Globus pallidus (tissue), 1 donor: ENCODE measurements around the gene ZHX3.

ENCODE experiments used
- DNase-seq: peaks from one replicate; pipeline ENCODE4 v3.0.0-alpha.2; 2015; ENCODE audit warnings: low spot score

Gene ZHX3

GRCh38 chr20:41187668-41188067 lies 129.9 kb downstream of the ZHX3 start:
- DNase-seq = no peak

GRCh38 chr20:41185013-41185757 lies 132.3 kb downstream of the ZHX3 start:
- peak; percentile 84 for DNase-seq

GRCh38 chr20:41183831-41184230 lies 133.7 kb downstream of the ZHX3 start:
- DNase-seq = no peak

DNA sequence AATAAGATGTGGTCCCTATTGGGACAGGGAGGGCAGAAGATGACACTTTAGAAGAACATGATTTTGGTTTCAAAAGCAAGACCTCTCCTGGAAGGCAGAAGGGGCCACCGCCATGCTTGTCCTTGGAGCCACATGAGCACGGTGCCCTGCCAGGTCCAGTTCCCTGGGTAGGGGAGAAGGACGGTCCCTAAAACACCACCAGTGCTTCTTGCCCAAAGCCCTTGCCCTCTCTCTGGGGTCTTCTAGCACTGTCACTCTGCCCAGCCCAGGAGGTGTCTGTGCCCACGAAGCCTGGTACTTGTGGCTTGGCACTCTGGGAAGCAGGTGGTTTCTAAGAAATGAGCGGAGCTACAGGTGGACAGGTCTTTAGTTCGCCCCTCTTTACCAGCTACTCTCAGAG lies 134.1 kb downstream of the ZHX3 start:
- DNase-seq = no peak

DNA sequence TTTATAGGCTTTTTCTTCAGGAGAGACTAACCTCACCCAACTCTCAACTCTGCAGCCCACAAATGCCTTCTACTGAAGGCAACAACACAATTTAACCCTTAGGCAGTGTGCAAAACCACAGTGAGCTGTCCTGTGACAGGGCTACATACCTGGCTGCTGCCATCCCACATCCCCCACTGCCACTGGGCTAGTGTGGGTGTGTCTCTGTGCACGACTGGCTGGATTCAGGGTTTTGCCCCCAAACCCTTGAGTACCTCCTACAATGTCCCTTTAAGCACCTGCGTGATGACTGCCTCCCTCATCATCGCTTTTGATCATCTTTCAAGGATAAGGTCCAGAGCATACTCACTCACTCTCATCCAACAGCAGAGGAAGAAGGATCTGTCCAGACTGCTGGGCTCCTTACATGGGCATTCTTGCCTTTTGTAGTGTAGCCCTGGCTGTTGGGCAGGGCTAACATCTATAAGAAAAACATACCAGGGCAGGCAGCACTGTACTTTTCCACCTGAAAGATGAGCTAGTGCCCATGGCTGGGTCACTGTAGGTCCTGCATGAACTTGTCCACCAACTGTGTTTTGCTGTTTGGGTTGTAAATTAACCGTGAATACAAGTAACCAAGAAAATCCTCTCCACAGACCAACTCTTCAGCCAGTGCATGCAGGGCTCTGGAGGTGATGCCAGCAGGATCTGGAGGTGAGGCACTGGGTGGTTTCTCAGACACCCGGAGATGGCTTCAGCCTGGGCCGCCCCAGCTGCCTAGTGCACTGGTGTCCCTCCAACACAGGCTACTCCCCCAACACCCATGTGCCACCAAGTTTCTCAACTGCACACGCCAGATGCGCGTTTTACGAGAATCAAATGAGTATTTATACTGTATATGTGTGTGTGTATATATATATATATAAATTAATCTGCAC lies 135.0 kb downstream of the ZHX3 start:
- no peak for DNase-seq

- DNase-seq = no peak
Observed at GRCh38 chr20:41181567-41181966, 136.0 kb downstream of the ZHX3 start.

GRCh38 chr20:41180599-41181333 lies 136.8 kb downstream of the ZHX3 start:
- DNase-seq = no peak

DNA sequence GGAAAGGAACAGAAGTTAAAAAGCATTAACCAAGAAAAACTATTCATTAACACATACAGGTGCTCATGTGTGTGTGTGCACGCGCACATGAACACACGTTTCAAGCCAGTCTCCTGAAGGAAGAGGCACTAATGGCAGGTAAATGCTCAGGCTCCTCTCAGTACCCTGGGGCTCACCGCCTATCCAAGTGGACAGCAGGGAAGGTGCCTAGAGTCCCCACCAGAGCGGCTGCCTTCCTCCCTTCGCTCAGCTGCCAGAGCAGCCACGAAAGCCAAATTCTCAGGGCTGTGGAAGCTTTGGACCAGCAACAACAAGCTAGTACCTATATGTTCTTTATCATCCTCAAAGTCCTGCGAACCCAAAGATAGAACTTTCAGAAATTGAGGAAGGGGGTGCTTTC lies 137.6 kb downstream of the ZHX3 start:
- no peak for DNase-seq

DNA sequence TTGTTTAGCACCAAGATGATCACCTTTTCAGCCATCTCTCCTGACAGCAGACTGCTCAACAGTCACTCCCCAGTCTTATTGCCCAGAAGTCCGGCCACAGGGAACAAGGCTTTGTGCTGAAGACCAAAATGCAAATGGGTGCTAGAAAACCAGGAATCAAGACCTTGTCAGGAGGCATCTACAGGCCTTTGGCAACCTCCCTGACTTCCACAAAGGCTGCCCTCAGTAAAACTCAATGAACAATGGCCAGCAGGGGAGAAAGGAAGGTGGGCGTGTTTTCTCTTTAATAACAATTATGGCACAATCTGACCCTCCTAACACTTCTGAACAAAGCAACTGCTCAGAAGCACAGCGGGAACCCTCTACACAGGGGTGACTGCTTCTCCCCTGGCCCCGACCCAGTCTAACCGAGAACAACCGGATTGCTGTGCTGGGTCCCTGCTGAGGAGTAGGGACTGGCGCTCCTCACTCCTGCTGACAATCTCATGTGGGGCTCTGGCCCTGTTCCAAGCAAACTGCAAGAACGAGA lies 138.6 kb downstream of the ZHX3 start:
- DNase-seq = peak; percentile 82

DNA sequence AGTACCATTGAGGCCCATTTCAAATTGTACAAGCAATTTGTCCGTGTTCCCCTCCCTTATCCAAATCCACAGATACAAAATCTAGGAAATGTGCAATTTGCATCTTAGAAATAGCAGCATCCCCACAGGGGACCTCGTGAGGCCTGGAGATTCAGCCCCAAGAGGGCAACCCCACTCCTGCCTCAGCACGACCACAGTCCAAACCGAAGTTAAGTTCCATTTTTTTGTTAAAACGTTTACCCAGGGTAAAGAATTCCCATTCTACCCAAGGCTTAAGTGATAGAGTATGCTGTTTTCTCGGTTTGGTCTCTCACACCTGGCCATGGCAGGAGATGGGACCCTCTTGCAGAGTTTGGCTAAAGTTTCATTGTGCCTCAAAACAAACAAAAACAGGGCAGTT lies 139.0 kb downstream of the ZHX3 start:
- DNase-seq = no peak

GRCh38 chr20:41177636-41178035 lies 139.9 kb downstream of the ZHX3 start:
- DNase-seq = peak; percentile 66

- DNase-seq = no peak
Observed at GRCh38 chr20:41176711-41177552, 140.6 kb downstream of the ZHX3 start.

DNA sequence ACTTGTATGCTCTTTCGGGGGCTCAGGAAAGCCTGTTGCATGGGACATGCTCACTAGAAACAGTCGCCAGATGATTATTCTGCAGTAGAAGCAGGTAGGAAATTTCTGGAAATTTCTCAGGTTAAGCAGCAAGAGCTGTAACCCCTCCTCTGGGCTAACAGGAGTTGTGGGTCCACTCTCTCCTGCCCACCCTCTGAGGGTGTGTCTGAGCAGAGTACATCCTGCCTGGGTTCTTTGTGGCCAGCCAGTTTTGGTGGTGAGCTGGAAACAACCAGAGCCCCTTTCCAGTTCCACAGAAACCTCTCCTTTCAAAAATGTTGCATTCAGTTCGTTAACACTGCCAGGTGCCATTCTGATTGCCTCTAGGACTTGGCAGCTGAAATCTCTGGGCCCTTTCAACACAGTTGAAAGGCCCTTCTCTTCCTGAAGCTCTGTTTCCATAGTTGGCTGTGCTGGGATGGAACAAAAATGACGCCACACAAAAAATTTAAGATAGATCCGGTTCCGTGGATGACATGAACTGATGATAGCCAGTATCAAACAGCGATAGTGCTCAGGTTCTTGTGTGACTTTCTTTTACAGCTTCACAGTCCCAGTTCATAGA lies 141.7 kb downstream of the ZHX3 start:
- peak; percentile 51 for DNase-seq

DNA sequence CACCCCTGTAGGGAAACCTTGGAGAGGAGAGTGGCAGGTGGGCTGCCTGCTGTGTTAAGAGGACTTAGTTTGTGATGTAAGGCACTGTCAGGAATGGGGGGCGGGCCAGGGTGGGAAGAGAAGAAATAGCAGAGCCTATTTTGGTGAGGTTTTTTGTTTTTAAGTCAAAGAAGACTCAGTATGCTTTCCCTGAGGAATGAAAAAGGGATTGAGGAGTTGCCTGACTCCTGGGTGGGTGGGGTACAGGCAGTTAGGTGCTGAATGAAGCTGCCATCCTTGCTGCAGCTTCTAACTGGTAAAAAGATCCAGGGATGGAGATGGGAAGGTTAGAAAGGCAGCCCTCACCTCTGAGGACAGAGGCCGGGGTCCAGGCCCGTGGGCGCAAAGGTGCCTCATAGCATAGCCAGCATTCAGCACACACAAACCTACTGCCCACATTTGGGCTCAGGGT lies 142.3 kb downstream of the ZHX3 start:
- no peak for DNase-seq

DNA sequence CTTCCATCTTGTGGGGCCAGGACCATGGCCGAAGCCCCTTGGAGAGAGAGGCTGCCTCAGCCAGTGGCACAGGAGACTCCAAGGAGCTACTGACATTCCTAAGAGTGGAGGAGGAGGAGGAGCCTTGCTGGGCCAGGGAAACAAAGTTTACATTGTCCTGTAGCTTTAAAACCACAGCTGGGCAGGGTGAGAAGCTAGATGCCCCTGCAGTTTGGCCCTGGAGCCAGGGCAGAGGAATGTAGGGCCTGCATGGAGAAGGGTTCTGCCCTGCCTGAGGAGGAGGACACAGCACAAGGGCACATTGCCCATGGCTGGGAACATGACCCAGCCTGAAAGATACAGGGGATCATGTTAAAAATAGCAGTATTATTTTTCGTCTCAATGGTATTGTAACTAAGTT lies 142.7 kb downstream of the ZHX3 start:
- no peak for DNase-seq

GRCh38 chr20:41174373-41174772 lies 143.2 kb downstream of the ZHX3 start:
- DNase-seq = no peak

DNA sequence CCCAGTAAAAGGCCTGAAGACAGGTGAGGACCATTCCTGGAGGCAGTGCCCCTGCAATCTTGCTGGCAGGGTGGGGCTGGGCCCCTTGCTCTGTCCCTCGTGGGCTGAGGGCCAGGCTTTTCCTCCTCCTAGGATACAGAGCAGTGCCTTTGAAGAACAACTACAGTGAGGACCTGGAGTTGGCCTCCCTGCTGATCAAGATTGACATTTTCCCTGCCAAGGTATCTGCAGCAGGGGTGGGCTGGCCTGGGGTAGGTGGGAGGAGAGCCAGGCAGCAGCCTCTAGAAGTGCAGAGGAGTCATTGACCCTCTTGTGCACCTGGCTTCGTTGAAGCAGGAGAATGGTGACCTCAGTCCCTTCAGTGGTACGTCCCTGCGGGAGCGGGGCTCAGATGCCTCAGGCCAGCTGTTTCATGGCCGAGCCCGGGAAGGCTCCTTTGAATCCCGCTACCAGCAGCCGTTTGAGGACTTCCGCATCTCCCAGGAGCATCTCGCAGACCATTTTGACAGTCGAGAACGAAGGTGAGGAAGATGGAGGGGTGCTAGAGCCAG lies 143.7 kb downstream of the ZHX3 start:
- no peak for DNase-seq

- DNase-seq = peak; percentile 86
Observed at GRCh38 chr20:41173161-41173721, 144.3 kb downstream of the ZHX3 start.

DNA sequence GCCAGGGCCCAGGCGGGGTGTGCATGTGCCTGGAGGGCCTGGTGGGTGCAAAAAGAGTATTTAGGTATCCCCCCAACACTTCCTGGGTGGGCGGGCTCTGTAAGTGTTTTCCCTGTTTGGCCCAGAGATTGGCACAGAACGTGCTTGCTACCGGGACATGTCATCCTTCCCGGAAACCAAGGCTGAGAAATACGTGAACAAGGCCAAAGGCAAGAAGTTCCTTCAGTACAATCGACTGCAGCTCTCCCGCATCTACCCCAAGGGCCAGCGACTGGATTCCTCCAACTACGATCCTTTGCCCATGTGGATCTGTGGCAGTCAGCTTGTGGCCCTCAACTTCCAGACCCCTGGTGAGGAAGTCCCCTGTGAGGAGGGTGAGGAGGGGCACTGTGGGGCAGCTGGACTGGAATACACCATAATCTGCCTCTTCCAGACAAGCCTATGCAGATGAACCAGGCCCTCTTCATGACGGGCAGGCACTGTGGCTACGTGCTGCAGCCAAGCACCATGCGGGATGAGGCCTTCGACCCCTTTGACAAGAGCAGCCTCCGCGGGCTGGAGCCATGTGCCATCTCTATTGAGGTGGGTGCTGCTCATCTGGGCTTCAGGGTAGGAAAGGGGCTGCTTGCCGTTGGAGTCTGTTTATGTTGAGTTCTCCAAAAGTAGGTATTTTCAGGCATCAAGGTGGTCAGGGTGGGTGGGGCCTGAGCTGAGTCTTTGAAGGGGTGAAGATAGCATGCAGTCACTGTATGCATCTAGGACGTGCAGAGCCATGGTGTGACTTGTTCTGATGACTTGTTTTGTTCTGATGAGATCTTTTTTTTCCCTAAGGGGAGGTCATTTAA lies 145.0 kb downstream of the ZHX3 start:
- DNase-seq = no peak
